ENCODE data around the gene CPSF2.

CPSF2 gene

GRCh38 chr14:92108345-92109254 is 13.2 kb upstream of the CPSF2 start:
- Histone ChIP-seq H3K9me2 (replicated peaks; ENCODE audit: control insufficient read depth, low read length) (no peaks in the 10 kb centered on the region), H3K27me3 (ENCODE audit: control insufficient read depth, low read length) (no peaks in the 10 kb centered on the region), H3K4me3 (ENCODE audit: low read length) (peak overlapping the region; percentile 63), H3K79me2 (ENCODE audit: control insufficient read depth, low read length) (peaks cover 27% of the 10 kb centered on the region), H3K9me3 (ENCODE audit: control insufficient read depth, insufficient read depth, low read length) (no peaks in the 10 kb centered on the region), H3K4me1 (ENCODE audit: control insufficient read depth, low read length) (peaks cover 37% of the 10 kb centered on the region), H3K27ac (ENCODE audit: low read depth, low read length) (peak overlapping the region; percentile 69), H3K4me2 (ENCODE audit: low read length) (peak overlapping the region; percentile 83), H3F3A (ENCODE audit: control insufficient read depth, insufficient read depth) (peaks cover 12% of the 10 kb centered on the region), H3K36me3 (ENCODE audit: control insufficient read depth, low read length) (no peaks in the 10 kb centered on the region; the same call in 1 of the 2 replicates), H4K20me1 (ENCODE audit: control insufficient read depth, insufficient read depth, low read depth, low read length) (no peaks in the 10 kb centered on the region)
- no peak for TF ChIP-seq EZH2phosphoT487 (IDR thresholded peaks at IDR 0.05; ENCODE audit: borderline replicate concordance, low read length)
- TF ChIP-seq CTCF (IDR thresholded peaks at IDR 0.05; ENCODE audit: low read depth, low read length, poor library complexity, severe bottlenecking), result no peak

GRCh38 chr14:92109490-92109889 is 12.3 kb upstream of the CPSF2 start:
- peak overlapping the region; percentile 83 for H3K4me2 ChIP-seq (ENCODE audit: low read length)
- peaks cover 18% of the 10 kb centered on the region for H3F3A ChIP-seq (ENCODE audit: control insufficient read depth, insufficient read depth)
- H3K9me2 ChIP-seq (replicated peaks; ENCODE audit: control insufficient read depth, low read length), result no peaks in the 10 kb centered on the region
- H3K4me3 ChIP-seq (ENCODE audit: low read length), result no peak overlapping the region
- TF ChIP-seq CTCF (IDR thresholded peaks at IDR 0.05; ENCODE audit: low read depth, low read length, poor library complexity, severe bottlenecking), result no peak
- no peak for TF ChIP-seq EZH2phosphoT487 (IDR thresholded peaks at IDR 0.05; ENCODE audit: borderline replicate concordance, low read length)
- peaks cover 36% of the 10 kb centered on the region for H3K4me1 ChIP-seq (ENCODE audit: control insufficient read depth, low read length)
- H3K36me3 ChIP-seq (ENCODE audit: control insufficient read depth, low read length), result no peaks in the 10 kb centered on the region
- peaks cover 18% of the 10 kb centered on the region for H3K79me2 ChIP-seq (ENCODE audit: control insufficient read depth, low read length)
- no peaks in the 10 kb centered on the region for H3K27me3 ChIP-seq (ENCODE audit: control insufficient read depth, low read length)
- H3K27ac ChIP-seq (ENCODE audit: low read depth, low read length), result no peak overlapping the region
- H3K9me3 ChIP-seq (ENCODE audit: control insufficient read depth, insufficient read depth, low read length), result no peaks in the 10 kb centered on the region
- H4K20me1 ChIP-seq (ENCODE audit: control insufficient read depth, insufficient read depth, low read depth, low read length), result no peaks in the 10 kb centered on the region

- peaks cover 32% of the 10 kb centered on the region for H3K4me1 ChIP-seq (ENCODE audit: control insufficient read depth, low read length)
- no peaks in the 10 kb centered on the region for H3K27me3 ChIP-seq (ENCODE audit: control insufficient read depth, low read length)
- no peak for TF ChIP-seq EZH2phosphoT487 (IDR thresholded peaks at IDR 0.05; ENCODE audit: borderline replicate concordance, low read length)
- TF ChIP-seq CTCF (IDR thresholded peaks at IDR 0.05; ENCODE audit: low read depth, low read length, poor library complexity, severe bottlenecking), result no peak
- no peaks in the 10 kb centered on the region for H3K9me3 ChIP-seq (ENCODE audit: control insufficient read depth, insufficient read depth, low read length)
- peak overlapping the region; percentile 60 for H3K27ac ChIP-seq (ENCODE audit: low read depth, low read length)
- H3K4me3 ChIP-seq (ENCODE audit: low read length), result peak overlapping the region; percentile 98
- H3K36me3 ChIP-seq (ENCODE audit: control insufficient read depth, low read length), result peaks cover 79% of the 10 kb centered on the region
- H3K9me2 ChIP-seq (replicated peaks; ENCODE audit: control insufficient read depth, low read length), result no peaks in the 10 kb centered on the region
- peak overlapping the region; percentile 80 for H3K4me2 ChIP-seq (ENCODE audit: low read length)
- no peaks in the 10 kb centered on the region for H3F3A ChIP-seq (ENCODE audit: control insufficient read depth, insufficient read depth)
- H4K20me1 ChIP-seq (ENCODE audit: control insufficient read depth, insufficient read depth, low read depth, low read length), result 0 out of 2 replicates have a peak, but pooled peaks cover 2% of the 10 kb centered on the region
- H3K79me2 ChIP-seq (ENCODE audit: control insufficient read depth, low read length), result peaks cover 75% of the 10 kb centered on the region
Observed at GRCh38 chr14:92121207-92121669, 531 bp upstream of the CPSF2 start.
